GM21737 (cell line): Measurements from ENCODE around the gene PID1.

Source experiments
- ATAC-seq: cut with Tn5 transposase; IDR thresholded peaks from one replicate; pipeline ENCODE4 v1.9.1; 2021; ENCODE audit warnings: mild to moderate bottlenecking, moderate library complexity; ENCODE audit not compliant: unreplicated experiment

The PID1 gene

DNA sequence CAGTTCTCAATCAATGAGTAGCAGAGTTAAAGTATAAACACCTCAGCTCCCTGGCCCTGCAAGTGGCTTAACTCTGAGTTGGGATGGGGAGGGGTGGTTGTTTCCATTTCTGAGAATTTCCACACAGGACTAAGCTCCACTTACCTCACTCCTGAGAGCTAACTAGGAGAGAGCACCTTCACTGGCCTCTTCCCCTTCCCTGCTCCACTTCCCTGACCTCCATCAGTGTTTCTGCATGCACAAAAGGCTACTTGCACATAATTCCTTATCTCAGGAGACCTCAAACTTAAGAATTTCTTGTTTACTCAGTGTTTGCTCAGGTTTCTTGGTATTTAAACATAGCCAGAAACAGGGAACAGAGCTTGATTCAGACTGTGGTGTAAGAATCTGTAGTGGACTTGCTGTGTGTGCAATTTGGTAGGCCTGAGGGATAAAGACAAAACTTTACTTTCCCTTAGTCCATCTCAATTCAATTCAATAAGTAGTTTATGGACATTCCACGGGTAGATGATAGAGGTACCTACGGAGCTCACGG, 97.2 kb downstream of the PID1 start:
- ATAC-seq, result no peak

DNA sequence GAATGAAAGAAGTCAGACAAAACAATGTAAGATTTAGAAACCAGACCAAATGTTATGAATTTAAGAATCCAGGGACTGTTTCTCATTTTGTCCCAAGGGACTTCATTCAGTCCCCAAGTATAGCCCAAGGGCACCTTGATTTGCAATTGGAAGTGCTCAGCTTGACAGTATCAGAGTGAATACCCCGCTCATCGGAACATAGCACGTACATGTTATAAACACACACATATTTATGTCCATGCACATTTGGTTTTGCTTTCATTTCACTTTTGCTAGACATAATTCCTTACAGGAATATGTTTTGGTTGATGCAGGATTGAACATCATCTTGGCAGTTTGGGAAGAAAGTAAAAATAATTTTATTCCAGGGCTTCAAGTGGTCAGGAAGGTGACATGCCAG, 100.2 kb downstream of the PID1 start:
- ATAC-seq, result no peak

GRCh38 chr2:229170171-229170570, 100.9 kb downstream of the PID1 start:
- ATAC-seq, result no peak

- ATAC-seq, result no peak
Observed at GRCh38 chr2:229169751-229170150, 101.3 kb downstream of the PID1 start.

- ATAC-seq, result no peak
Observed at GRCh38 chr2:229164545-229165249, 106.4 kb downstream of the PID1 start.

DNA sequence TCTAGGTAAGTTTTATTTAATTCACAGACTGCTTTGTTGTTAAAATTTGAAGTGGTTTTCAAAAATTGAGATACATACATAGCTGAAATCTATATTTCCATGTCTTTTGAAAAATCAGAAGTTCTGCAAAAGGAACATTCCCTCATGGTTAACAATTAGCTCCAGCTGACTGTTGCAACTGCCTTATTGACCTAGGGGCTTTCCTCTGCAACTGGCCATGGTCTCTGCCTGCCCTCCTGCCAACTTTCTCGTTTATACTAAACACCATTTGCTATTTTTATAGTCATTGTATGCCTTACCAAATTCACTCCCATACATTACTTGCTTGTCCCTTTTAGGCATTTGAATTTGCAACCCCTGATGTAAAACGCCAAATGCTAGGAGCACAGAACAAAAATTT, 107.2 kb downstream of the PID1 start:
- no peak for ATAC-seq

DNA sequence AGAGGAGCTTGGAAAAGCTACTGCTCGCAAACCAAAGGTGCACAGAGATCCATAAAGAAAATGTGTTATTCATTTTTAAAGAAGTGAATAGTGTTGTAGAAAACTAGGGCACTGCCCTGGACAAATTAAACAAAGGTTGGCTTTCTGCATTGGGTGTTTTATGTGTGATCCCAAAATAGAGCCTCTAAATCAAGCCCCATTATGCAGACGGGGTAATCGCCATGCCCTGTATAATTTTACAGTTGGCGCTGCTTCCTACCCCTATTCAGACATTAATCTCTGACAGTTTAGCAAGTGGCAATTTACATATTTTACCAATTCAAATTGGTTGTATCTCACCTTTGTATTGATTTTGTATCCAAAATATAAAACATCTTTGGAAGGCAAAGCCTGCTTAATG, 109.1 kb downstream of the PID1 start:
- no peak for ATAC-seq

- ATAC-seq, result no peak
Observed at GRCh38 chr2:229160984-229161383, 110.1 kb downstream of the PID1 start.

DNA sequence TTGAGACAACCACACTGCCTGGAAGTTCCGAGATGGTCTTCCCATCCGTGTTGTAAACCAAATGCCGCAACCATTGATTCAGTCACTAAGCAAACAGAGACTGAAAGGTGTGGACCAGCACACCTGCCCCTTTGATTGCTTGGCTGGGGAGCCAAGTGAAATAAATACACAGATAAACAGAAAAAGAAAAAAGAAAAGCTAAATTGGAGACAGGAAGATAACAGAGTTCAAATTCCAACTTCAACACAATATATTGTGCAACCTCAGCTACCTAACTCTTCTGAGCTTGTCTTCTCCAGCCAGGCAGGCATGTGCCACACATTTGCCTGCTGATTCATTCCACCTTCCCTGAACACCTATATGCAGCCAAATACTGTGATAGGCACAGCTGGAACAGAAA, 110.9 kb downstream of the PID1 start:
- ATAC-seq, result no peak

GRCh38 chr2:229159405-229159804, 111.7 kb downstream of the PID1 start:
- no peak for ATAC-seq

GRCh38 chr2:229154381-229154780, 116.7 kb downstream of the PID1 start:
- no peak for ATAC-seq

DNA sequence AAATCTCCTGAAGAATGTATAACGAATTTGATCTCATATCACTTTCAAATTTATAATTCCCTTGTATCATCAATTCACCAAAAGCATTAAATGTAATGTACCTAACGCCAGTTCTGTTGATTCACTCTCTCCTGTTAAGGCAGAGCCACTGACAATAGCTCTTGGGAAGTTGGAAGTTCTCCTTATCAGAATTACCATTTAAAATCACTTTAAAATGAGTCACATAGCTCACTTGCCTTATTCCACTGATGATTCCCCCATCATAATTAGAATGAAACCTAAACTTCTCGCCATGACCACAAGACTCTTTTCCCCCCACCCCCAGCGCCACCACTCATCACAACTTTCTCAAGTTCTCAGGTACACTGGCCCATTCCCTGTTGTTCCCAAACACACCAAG, 117.1 kb downstream of the PID1 start:
- ATAC-seq, result no peak

DNA sequence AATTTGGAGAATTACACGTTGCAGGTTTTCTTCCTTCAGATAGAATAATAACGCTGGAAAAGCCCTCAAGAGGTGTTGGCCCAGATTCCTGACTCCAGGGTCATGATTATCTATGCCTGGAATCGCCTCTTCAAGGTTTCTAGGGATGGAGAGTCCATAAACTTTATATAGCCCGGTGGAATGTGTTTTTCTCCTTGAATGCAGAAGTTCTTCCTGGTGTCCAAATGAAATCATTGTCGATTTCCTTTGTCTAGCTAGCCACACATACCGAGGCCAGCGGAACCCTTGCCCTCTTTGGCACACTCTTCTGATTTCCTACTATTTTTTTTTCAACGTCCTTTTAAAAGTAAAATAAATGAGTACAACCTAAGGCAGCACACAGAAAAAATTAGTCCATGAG, 117.8 kb downstream of the PID1 start:
- no peak for ATAC-seq

- ATAC-seq, result no peak
Observed at GRCh38 chr2:229152674-229153073, 118.4 kb downstream of the PID1 start.

DNA sequence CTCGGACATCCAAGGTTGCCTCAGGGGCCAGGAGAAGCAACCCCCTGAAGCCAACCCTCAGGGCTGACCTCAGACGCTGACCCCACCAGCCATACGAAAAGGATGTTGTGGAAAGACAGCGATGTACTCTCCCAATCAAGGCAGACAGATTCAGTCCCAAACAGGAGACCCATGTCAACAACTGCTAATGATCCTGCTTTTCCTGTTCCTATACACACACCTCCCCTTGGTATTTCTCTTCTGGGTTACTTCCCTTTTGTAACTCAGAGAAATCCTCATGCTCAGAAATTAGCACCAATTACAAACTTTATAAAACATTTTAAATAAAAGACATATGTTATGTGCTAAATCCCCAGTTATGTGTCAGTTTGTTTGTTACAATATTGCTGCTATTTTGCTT, 120.8 kb downstream of the PID1 start:
- ATAC-seq, result no peak

DNA sequence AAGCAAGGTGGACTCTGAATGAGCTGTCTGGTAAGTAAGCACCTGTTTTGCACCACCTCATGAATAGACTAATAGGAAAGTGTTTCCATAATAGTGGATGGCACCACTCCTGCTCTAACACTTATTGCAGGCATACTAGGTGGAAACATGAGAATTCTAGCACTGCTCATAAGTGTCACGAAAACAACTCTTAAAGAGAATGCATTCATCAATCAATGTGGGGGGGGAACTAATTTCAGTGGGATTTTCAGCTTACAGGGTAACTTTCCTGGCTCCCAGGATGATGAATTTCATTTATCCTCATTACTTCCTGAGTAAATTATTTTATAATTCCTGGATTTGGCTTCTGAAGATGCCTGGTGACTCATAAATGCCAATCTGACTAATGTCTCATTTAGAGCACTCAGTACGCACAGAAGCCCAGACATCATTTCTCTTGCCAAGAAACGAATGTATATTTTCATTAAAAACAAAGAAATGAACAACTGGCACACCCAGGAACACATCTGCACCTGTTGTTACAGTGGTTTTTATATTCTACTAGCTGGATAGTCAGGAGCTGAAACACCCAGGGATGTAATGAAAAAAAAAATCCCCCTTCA, 129.6 kb downstream of the PID1 start:
- ATAC-seq, result no peak

- no peak for ATAC-seq
Observed at GRCh38 chr2:229137639-229138038, 133.4 kb downstream of the PID1 start.

GRCh38 chr2:229137066-229137465, 134.0 kb downstream of the PID1 start:
- ATAC-seq, result no peak

DNA sequence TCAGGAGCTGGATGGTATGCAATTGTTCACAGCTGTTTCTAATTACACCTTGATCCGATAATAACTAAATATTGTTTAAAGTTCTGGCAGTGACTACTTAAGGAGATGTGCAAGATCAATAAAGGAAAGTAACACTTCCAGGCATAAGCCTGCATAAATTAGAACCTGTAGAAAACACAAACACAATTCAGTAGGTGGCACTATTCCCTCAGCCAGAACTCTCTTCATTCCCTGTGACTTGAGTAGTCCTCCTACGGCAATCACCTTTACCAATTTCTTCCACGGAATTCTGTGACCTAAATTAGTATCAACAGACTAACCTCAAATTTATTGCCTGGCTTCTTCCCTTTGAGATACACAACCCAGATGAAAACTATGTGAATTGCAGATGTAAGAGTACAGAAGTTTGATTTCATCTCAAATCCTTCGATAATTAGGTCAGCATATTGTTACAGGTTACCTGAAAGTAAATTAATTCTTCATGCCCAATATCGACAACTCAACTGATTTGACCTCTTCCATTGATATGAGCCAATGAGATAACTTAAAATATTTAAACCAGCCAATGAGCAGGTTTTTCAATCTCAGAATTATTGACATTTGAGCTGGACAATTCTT, 137.8 kb downstream of the PID1 start:
- ATAC-seq, result no peak

GRCh38 chr2:229132236-229132635, 138.9 kb downstream of the PID1 start:
- ATAC-seq, result no peak

- ATAC-seq, result no peak
Observed at GRCh38 chr2:229130522-229130921, 140.6 kb downstream of the PID1 start.

DNA sequence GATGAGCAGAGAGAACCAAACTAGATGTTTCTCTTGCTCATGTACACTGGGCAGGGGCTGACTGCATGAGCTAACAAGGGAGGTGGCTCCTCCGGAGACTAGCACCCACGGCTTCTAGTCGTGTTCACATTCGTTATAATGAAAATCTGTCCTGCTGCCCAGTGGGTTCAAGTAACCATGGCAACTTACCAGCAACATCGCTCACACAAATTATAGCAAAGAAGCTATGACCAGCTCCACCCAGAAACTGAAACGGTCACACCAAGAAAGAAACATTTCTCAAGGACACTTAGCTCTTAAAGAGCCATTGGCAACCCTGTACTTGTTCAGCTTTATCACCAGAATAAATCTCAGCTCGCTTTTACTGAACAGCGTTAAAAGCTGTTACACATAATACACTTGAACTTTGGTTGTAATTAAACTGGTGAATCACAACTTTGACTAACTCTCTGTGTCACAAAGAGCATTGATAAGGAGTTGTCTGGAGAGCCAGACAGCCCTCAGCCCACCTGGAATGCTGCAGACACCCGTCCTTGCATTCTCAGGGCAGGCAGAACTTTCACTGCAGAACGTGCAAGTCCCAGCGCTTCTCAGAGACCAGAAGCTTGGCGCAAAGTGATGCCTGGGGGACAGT, 141.2 kb downstream of the PID1 start:
- ATAC-seq, result no peak
